G401.6 (cell line): Measurements from ENCODE around the gene DCAF4L1.

Source experiments
- FAIRE-seq: peaks from 2 replicates; lab custom pipeline; 2012; peaks lifted over from hg19 to GRCh38; lab: Jason Lieb, UNC

Gene DCAF4L1

DNA sequence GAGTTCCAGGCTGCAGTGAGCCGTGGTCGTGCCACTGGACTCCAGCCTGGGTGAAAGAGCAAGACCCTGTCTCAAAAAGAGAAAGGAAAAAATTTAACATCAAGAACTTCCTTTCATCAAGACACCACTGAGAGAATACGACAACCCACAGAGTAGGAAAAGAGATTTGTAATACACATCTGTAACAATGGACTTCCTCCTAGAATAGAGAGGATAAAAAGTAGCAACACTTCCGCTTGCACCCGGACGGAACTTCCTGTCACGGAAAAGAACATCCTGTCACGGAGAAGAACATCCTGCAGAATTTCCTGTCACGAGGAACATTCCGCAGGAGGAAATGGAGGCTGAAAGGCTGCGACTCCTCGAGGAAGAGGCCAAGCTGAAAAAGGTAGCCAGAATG, at the start of gene DCAF4L1:
TSS of gene DCAF4L1 (plus strand) at position 301 of the 400 bp plus-strand sequence. CDS start at position 338, 37 bp downstream.
- no peak for FAIRE-seq

DNA sequence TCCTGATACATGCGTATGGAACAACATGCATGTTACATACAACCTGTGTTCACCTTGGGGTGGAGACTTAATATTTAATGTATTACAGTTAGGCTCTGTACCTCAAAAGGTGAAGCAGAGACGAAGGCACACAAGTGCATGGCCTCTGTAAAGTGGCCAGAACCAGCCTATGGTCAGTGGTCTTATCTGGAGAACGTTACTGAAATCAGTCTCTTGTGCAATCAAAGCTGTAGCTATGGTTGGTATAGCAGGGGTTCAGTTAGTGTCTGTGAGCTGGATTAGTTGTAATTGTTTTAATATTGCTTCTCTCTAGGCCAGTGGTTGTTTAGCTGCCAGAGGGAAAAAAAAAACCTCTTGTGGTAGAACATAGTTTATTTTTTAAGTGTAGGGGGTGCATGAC, 48.6 kb upstream of the DCAF4L1 start:
- FAIRE-seq: no peak

DNA sequence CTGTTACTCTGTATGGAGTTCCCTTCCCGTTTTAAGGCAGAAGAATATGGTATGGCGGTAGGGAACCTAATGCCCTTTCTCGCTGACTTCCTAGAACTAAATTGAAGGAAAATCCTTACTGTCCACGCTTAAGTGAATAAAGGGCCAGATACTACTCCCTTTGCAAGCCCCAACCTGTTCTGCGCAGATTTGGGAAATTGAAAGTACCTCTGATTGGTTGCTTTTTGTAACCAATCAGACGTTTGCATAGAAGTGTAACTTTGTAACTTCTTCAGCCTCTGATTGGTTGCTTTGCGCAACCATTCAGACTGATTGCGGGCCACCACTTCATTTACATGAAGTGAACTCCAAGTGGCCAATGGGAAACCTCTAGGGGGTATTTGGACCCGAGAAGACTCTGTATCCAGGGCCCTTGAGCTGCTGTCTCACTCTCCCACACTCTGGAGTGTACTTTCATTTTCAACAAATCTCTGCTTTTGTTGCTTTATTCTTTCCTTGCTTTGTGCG, 47.5 kb upstream of the DCAF4L1 start:
- FAIRE-seq: no peak

- FAIRE-seq: no peak
These were observed 47.0 kb upstream of the DCAF4L1 start for GRCh38 chr4:41934514-41934900.

GRCh38 chr4:41934901-41935651, 46.5 kb upstream of the DCAF4L1 start, which contains the start of gene TMEM33:
Gene TMEM33 (plus strand): TSS chr4:41935429. CDS start chr4:41935485, 56 bp downstream.
- peak; percentile 95 for FAIRE-seq

GRCh38 chr4:41935652-41936021, 45.9 kb upstream of the DCAF4L1 start:
- FAIRE-seq: no peak

DNA sequence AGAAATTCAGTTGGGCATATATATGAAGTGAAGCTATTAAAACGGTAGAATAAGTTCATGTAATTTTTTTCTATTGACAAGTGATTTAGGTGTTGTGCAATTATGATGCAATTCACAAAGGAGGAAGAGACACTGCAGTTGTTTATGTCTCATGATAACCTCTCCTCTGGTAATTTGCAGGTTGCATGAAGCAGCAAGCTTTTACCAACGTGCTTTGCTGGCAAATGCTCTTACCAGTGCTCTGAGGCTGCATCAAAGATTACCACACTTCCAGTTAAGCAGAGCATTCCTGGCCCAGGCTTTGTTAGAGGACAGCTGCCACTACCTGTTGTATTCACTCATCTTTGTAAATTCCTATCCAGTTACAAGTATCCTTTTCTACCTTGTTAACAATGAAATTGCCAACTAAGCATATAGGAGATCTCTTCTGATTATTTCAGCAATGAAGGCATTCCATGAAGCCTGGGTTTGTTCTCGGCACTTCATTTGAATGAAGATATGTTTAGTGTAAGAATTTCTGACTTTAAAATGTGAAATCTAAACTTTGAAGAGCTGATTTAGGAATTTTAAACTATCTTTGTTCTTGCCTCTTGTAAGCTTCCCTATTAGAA, 42.4 kb upstream of the DCAF4L1 start:
- no peak for FAIRE-seq

- no peak for FAIRE-seq
These were observed 40.7 kb upstream of the DCAF4L1 start for GRCh38 chr4:41940834-41941233.

GRCh38 chr4:41943506-41943905, 38.0 kb upstream of the DCAF4L1 start:
- FAIRE-seq: peak; percentile 39

- no peak for FAIRE-seq
These were observed 37.5 kb upstream of the DCAF4L1 start for GRCh38 chr4:41944089-41944488.

DNA sequence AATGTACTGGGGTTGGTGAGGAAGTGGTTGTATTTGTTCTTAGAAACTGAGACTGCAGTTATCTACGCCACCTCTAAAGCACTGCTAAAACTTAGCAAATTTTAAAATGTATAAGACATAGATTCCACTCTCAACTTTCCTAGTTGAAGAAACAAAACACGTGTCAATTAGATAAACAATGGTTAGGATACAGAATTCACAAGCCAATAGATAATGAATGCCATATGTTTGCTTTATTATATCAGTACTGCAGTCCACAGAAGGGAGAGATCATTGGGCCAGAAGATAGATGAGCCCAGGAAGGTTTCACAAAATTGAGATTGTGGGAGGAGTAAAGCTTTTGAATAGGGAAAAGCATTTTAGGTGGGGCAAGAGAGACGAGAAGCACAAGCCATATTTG, 32.0 kb upstream of the DCAF4L1 start:
- FAIRE-seq: no peak

DNA sequence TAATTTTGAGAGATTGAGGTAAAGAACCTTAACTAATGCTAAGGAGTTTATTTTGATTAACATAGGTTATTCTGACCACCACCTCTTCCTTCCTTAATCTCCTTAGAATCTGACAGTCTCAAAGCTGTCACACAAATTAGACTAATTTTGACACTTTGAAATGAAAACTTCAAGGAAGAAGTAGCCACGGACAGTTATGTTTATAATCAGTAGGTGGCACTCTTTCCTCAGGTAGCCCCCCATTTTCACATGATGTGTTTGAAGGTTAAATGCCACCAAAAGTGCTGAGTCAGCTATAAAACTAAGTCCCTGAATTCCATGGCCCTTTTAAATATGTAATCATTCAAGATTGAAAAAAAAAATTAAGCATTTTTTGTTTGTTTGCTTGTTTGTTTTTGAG, 23.9 kb upstream of the DCAF4L1 start:
- FAIRE-seq: peak; percentile 79

- FAIRE-seq: peak; percentile 82
These were observed 18.5 kb upstream of the DCAF4L1 start for GRCh38 chr4:41963105-41963504.

- FAIRE-seq: no peak
These were observed 17.2 kb upstream of the DCAF4L1 start for GRCh38 chr4:41964401-41964800.

DNA sequence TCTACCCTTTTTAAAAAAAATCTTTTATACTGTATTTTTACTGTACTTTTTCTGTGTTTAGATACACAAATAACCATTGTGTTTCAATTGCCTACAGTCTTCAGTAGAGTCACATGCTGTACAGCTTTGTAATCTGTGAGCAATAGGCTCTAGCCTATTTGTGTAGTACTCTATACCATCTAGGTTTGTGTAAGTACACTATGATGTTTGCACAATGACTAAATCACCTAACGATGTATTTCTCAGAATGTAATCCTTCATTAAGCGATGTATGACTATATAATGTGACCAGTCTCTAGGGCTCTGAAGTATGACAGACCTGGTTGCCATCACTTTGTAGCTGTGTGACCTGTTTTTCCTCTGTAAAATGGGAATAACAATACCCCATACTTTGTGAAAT, 14.2 kb upstream of the DCAF4L1 start:
- FAIRE-seq: no peak

DNA sequence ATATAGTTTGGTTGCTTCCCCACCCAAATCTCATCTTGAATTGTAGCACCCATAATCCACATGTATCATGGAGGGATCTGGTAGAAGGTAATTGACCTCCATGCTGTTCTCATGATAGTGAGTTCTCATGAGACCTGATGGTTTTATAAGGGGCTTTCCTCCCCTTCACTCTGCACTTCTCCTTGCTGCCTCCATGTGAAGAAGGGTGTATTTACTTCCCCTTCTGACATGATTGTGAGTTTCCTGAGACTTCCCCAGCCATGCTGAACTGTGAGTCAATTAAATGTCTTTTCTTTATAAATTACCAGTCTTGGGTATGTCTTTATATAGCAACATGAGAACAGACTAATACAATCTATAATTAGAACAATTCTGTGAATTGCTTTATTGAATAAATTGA, 11.9 kb upstream of the DCAF4L1 start:
- FAIRE-seq: no peak

- FAIRE-seq: no peak
These were observed 6.2 kb upstream of the DCAF4L1 start for GRCh38 chr4:41975341-41975740.

GRCh38 chr4:41976775-41977516, 4.6 kb upstream of the DCAF4L1 start:
- no peak for FAIRE-seq

- FAIRE-seq: no peak
These were observed 3.8 kb upstream of the DCAF4L1 start for GRCh38 chr4:41977709-41978108.

GRCh38 chr4:41982716-41983115, 1.2 kb downstream of the DCAF4L1 start:
- FAIRE-seq: no peak

GRCh38 chr4:41985151-41985550, 3.6 kb downstream of the DCAF4L1 start:
- no peak for FAIRE-seq

DNA sequence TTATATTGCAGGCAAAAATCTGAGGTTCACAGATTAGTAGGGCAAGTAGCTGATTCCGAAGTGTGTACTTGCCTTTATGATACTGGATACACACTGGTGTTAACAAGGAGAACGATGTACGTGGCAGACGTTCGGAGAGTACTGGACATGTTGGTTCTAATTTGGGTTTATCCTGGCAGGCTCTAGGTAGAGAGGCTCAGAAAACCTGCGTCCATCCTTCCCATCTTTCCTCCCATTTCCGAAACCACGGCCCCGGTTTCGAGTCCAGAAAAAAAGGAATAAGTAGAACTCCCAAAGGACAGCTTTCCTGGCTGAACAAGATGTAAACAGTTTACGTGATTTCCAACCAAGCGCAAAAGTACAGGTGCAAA, 8.4 kb downstream of the DCAF4L1 start:
- no peak for FAIRE-seq
